Measurements from ENCODE around the gene CCT3. TPM values are rescaled to one million over a fixed set of nuclear protein-coding genes. Genes with fewer than 3 reads are reported as not detected.
"Not testable (repeated sequence)": the region's sequence is repeated elsewhere in the genome, so short reads cannot be mapped to it uniquely, and the experiment has no call there.

The CCT3 gene
- total RNA-seq, 1 donor from 2014 or later: 301 TPM

DNA sequence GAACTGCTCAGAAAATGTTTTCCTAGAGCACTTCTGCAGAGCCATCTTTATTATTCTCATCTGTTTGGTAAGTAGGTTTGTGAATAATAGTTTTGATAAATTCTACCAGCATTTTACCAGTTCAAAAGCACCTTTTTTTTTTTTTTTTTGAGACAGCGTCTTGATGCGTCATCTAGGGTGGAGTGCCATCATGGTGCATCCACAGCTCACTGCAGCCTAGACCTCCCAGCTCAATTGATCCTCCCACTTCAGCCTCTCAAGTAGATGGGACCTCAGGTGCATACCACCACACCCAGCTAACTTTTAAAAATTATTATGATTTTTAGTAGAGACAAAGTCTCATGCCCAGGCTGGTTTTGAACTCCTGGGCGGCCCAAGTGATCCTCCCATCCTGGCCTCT, 21.2 kb upstream of the CCT3 start:
- no peak overlapping the region for H3K4me3 Mint-ChIP-seq
- H3K9me3 Mint-ChIP-seq: no peaks in the 10 kb centered on the region
- peaks cover 61% of the 10 kb centered on the region for H3K27me3 Mint-ChIP-seq
- no peaks in the 10 kb centered on the region for H3K36me3 Mint-ChIP-seq
- TF ChIP-seq, protein P1, sequence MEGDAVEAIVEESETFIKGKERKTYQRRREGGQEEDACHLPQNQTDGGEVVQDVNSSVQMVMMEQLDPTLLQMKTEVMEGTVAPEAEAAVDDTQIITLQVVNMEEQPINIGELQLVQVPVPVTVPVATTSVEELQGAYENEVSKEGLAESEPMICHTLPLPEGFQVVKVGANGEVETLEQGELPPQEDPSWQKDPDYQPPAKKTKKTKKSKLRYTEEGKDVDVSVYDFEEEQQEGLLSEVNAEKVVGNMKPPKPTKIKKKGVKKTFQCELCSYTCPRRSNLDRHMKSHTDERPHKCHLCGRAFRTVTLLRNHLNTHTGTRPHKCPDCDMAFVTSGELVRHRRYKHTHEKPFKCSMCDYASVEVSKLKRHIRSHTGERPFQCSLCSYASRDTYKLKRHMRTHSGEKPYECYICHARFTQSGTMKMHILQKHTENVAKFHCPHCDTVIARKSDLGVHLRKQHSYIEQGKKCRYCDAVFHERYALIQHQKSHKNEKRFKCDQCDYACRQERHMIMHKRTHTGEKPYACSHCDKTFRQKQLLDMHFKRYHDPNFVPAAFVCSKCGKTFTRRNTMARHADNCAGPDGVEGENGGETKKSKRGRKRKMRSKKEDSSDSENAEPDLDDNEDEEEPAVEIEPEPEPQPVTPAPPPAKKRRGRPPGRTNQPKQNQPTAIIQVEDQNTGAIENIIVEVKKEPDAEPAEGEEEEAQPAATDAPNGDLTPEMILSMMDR (conservative IDR thresholded peaks at IDR 0.05): no peak
- no peak for DNase-seq (ENCODE audit: extremely low spot score, unreplicated experiment)
- H3K4me1 Mint-ChIP-seq (ENCODE audit: unreplicated experiment): peaks cover 6% of the 10 kb centered on the region
- no peak overlapping the region for H3K27ac Mint-ChIP-seq

DNA sequence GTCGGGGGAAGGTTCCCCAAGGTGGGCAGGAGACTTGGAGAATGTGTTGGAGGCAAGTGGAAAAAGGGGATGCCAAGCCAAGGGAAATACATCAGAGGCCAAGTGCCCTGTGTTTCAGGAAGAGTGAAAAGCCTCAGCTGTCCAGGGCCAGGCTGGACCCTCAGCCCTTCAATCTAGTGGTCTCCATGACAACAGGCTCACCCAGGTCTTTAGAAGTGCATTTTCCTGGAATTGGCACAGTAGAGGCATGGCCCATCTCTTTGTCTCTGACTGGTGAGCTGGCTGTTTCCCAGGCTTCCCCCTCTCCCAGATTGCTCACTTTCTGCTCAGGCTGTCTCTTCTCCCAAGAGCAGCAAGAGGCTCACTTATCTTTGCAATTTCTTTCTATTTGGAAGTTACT, 20.5 kb upstream of the CCT3 start:
- no peak for DNase-seq (ENCODE audit: extremely low spot score, unreplicated experiment)
- H3K4me3 Mint-ChIP-seq: no peak overlapping the region
- no peaks in the 10 kb centered on the region for H3K9me3 Mint-ChIP-seq
- peaks cover 61% of the 10 kb centered on the region for H3K27me3 Mint-ChIP-seq
- H3K4me1 Mint-ChIP-seq (ENCODE audit: unreplicated experiment): peaks cover 6% of the 10 kb centered on the region
- no peaks in the 10 kb centered on the region for H3K36me3 Mint-ChIP-seq
- TF ChIP-seq, protein P1 (conservative IDR thresholded peaks at IDR 0.05): no peak
- no peak overlapping the region for H3K27ac Mint-ChIP-seq

DNA sequence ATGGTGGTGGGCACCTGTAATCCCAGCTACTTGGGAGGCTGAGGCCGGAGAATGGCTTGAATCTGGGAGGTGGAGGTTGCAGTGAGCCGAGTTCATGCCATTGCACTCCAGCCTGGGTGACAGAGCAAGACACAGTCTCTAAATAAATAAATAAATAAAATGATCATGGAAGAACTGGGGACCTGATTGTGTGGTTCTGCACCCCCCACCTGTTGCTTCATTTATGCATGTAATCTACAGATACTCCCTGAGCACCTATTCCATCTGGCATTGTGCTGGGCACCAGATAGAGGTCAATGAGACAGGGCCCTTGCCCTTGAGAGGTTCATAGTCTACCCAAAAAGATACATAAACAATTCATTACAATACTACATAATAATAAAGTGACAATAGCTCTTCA, 19.9 kb upstream of the CCT3 start:
- no peak for DNase-seq (ENCODE audit: extremely low spot score, unreplicated experiment)
- peaks cover 59% of the 10 kb centered on the region for H3K27me3 Mint-ChIP-seq
- no peaks in the 10 kb centered on the region for H3K9me3 Mint-ChIP-seq
- no peak overlapping the region for H3K4me3 Mint-ChIP-seq
- TF ChIP-seq, protein P1 (conservative IDR thresholded peaks at IDR 0.05): no peak
- peaks cover 6% of the 10 kb centered on the region for H3K4me1 Mint-ChIP-seq (ENCODE audit: unreplicated experiment)
- H3K27ac Mint-ChIP-seq: no peak overlapping the region
- no peaks in the 10 kb centered on the region for H3K36me3 Mint-ChIP-seq

DNA sequence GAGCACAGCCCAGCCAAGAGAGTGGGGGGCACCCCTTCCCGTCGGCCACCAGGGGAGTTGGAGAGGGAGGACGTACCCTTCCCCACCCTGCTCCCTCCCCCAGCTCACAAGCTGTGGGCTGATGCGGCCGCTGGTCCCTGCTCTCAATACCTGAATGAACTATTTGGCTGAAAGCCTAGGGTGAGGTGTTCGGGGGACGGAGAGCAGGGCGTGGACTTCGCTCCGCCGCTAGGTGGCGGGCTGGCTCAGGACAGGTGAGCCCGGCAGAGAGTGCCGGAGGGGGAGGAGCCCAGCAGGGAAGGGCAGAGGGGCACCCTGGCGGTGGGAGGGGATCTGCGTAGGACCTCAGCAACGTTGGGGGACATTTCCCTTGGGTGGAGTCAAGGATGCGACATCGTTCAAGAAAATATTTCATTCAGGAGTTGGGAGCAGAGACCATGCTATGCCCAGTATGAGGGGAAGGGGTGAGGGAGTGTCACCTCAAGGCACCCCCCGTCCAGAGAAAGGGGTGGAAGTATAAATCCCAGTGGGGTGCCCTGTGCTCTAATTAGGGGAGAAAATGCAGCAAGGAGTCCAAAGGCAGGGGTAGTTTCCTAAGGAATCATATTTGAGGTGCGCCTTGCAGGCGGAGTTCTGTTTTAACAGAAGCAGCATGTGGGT, 18.9 kb upstream of the CCT3 start:
- no peak for DNase-seq (ENCODE audit: extremely low spot score, unreplicated experiment)
- Mint-ChIP-seq H3K27ac (no peak overlapping the region), H3K9me3 (no peaks in the 10 kb centered on the region), H3K36me3 (no peaks in the 10 kb centered on the region), H3K4me3 (peak overlapping the region; percentile 59), H3K4me1 (ENCODE audit: unreplicated experiment) (peaks cover 6% of the 10 kb centered on the region), H3K27me3 (peaks cover 62% of the 10 kb centered on the region)
- TF ChIP-seq, protein P1 (conservative IDR thresholded peaks at IDR 0.05): peak; percentile 85

DNA sequence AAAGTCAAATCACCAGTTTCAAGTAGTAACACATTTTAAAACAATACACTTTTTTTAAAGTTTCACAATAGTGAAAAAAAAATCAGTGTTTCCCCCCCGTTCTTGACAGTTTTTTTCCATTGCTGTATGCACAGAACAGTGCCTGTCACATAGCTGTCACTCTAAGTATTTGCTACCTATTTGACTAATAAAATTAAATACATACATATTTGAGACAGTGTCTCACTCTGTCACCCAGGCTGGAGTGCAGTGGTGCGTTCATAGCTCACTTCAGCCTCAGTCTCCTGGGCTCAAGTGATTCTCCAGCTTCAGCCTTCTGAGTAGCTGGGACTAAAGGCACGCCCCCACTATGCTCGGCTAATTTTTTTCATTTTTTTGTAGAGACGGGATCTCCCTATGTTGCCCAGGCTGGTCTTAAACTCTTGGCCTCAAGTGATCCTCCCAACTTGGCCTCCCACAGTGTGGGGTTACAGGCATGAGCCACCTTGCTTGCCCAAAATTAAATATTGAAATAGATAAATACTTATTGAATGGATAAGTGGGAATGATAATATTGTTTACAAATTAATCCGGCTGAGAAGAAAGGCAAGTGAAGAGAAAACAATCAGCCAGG, 18.3 kb upstream of the CCT3 start:
- H3K4me3 Mint-ChIP-seq: no peak overlapping the region
- H3K27me3 Mint-ChIP-seq: peaks cover 64% of the 10 kb centered on the region
- no peaks in the 10 kb centered on the region for H3K36me3 Mint-ChIP-seq
- DNase-seq (ENCODE audit: extremely low spot score, unreplicated experiment): no peak
- no peaks in the 10 kb centered on the region for H3K9me3 Mint-ChIP-seq
- no peak overlapping the region for H3K27ac Mint-ChIP-seq
- TF ChIP-seq, protein P1 (conservative IDR thresholded peaks at IDR 0.05): no peak
- H3K4me1 Mint-ChIP-seq (ENCODE audit: unreplicated experiment): peaks cover 6% of the 10 kb centered on the region

DNA sequence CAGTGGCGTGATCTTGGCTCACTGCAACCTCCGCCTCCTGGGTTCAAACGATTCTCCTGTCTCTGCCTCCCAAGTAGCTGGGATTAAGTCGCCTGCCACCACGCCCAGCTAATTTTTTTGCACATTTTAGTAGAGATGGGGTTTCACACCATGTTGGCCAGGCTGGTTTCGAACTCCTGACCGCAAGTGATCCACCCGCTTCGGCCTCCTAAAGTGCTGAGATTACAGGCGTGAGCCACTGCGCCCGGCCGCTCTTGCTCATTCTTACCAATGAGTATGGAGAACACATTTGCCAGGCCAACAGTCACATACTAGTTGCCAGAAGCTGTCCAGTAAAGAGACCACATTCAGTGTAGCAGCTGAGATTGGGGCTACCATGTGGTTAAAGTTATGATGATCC, 14.4 kb upstream of the CCT3 start:
- H3K36me3 Mint-ChIP-seq; H3K9me3 Mint-ChIP-seq; H3K27ac Mint-ChIP-seq; DNase-seq (ENCODE audit: extremely low spot score, unreplicated experiment); H3K4me3 Mint-ChIP-seq; H3K4me1 Mint-ChIP-seq (ENCODE audit: unreplicated experiment): not testable (repeated sequence)
- peaks cover 67% of the 10 kb centered on the region for H3K27me3 Mint-ChIP-seq

Measured in type B pancreatic cell (in vitro differentiated cells).